ENCODE results near the gene UVRAG.
A peak's percentile ranks its signal among the peaks of the same experiment; 100 is the strongest.
"Not testable (repeated sequence)": the region's sequence is repeated elsewhere in the genome, so short reads cannot be mapped to it uniquely, and the experiment has no call there.

Gene UVRAG

GRCh38 chr11:75845324-75845723 is 30.3 kb downstream of the UVRAG start:
- DNase-seq (ENCODE audit: low spot score): no peak

DNA sequence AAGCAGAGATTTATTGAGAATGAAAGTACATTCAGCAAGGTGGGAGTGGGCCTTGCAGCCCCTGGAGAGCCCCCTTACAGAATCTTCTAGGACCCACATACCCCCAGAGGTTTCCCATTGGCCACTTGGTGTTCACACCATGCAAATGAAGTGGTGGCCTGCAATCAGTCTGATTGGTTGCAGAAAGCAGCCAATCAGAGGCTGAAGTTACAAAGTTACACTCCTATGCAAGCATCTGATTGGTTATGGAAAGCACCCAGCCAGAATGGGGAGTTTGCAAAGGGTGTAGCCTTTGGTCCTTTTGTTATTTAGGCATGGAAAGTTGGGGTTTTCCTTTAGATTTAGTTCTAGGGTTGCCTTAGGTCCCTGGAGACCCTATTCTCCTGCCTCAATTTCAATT is 34.9 kb downstream of the UVRAG start:
- no peak for DNase-seq (ENCODE audit: low spot score)

DNA sequence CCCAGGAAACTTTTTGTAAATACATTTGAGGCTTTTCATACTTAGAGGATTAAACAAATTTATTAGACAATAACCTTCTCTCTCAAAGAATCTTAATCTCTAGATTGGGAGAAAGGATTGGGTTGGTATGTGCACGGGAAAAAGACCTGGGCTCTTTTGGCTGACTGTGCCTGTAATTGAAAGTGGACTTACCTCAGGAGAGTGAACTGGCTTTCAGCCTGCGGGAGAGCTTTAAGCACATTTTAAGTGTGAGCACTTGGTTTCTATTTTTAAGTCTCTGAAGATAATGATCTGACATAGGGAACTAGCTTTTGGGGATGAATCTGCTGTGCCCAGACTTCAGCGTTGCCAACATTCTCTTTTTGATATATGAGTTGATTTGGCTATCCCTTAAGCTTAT is 35.8 kb downstream of the UVRAG start:
- DNase-seq (ENCODE audit: low spot score): no peak

DNA sequence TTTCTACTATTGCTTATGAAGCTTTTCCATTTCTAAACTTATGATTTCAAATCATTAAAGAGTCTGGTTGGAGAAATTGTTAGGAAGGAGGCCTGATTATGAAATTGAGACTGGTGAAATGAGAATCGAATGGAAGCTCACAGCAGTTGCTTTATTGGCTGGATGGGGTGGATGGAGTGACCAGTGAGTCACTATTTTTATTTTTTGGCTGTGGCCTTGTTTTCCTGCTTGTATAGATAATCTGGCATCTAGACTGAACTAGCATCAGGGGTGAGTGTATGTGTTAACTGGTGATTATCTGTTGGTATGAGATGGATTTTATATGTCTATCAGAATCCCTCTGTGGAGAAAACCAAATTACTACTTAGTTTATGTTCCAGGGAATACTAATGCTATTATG is 36.2 kb downstream of the UVRAG start:
- no peak for DNase-seq (ENCODE audit: low spot score)

DNA sequence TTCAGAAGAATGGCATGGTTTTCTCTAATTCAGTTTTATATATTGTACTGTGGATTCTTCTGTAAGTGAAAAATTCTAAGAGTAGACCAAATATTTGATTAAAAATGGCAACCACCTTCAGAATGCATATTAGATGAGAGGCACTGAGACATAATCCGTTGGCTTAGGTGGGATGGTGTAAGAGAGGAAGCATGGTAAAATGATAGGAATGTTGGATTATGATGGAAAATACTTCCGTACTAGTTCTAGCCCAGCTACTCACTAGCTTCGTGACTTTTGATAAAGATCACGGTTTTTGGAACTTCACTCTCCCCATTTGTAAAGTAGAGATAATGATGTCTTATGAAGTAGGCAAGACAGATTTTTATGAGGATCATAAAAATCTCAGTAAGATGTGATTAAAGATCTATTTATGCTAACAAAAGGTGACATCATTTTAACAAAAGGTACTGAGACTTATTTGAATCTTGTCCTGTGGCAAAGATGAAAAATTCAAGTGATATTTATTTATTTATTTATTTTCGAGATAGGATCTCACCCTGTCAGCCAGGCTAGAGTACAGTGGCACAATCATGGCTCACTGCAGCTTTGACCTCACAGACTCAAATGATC is 37.5 kb downstream of the UVRAG start:
- DNase-seq (ENCODE audit: low spot score): no peak

DNA sequence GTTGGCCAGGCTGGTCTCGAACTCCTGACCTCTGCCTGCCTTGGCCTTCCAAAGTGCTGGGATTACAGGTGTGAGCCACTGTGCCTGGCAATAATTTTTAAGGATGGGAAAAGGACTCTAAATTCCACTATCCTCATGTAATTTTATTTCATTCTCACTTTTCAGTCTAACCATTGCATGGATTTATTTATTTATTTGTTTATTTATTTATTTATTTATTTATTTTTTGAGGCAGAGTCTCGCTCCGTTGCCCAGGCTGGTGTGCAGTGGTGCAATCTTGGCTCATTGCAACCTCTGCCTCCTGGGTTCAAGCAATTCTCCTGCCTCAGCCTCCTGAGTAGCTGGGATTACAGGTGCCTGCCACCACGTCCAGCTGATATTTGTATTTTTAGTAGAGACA is 38.6 kb downstream of the UVRAG start:
- DNase-seq (ENCODE audit: low spot score): not testable (repeated sequence)

- DNase-seq (ENCODE audit: low spot score): no peak
Observed at GRCh38 chr11:75853971-75854370, 39.0 kb downstream of the UVRAG start.

DNA sequence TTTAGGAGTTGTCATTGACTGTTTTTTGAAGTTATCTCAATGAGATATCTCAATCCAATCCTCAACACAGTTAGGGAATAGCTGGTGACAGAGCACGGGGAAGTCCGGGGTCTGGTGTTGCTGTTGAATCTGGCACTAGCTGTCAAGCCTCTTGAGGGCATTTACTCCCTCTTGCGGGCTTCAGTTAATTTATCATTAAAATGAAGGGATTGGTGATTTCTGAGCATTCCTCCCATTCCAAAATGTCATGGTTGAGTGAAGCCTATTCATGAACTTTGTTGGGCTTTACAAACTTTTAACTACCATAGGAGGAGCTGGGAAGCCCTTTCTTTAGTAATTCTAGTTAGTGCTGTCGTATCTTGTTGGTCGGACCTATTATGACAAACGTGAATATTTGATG is 40.2 kb downstream of the UVRAG start:
- no peak for DNase-seq (ENCODE audit: low spot score)

DNA sequence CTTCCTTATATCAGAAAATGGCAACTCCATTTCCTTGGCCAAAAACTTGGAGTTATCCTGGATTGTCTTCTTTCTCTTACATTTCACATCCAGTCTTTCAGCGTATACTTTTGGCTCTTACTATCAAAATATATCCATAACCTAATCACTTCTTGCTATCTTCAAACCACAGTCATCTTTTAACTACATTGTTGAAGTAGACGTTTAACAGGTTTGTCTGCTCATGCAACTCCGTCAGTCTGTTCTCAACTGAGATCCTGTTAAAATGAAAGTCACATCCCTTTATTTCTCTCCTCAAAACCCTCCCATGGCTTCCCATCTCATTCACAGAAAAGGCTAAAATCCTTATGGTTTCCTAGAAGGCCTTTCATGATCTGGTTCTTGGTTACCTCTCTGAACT is 41.9 kb downstream of the UVRAG start:
- no peak for DNase-seq (ENCODE audit: low spot score)

GRCh38 chr11:75858042-75858441 is 43.0 kb downstream of the UVRAG start:
- no peak for DNase-seq (ENCODE audit: low spot score)

GRCh38 chr11:75858613-75859012 is 43.6 kb downstream of the UVRAG start:
- no peak for DNase-seq (ENCODE audit: low spot score)

DNA sequence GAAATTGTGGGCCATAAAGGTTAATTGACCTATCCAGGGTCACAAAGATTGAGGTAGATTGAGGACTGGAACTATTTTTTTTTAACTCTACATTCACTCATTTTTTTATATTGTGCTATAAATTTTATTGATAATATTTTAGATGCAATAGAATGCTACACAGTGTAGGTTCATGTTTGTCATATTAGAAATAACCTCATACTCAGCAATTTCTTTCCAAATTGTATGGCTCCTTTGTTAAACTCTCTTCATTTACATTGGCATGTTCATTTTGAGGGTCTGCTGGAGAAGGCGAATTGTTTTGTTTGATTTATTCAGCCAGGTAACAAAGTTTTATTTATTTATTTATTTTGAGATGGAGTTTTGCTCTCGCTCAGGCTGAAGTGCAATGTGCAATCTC is 44.6 kb downstream of the UVRAG start:
- no peak for DNase-seq (ENCODE audit: low spot score)

DNA sequence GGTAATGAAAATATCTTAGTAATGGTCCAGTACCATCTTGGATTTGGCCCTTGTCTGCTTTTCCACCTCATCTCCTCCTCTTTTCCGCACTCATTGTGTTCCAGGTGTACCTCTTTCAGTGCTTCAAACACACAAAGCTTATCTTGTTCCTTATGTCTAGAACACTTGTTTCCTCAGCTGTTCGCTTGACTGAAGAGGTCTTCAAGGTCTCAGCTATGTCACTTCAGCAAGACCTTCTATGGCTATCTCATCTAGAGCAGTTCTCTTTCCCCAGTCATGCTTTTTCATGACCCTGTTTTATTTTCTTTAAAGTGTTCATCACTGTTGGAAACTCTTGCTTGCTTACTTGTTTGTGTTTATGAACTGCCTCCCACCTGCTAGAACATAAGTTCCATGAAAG is 47.4 kb downstream of the UVRAG start:
- no peak for DNase-seq (ENCODE audit: low spot score)

GRCh38 chr11:75867778-75868374 is 52.9 kb downstream of the UVRAG start:
- DNase-seq (ENCODE audit: low spot score): peak; percentile 43

DNA sequence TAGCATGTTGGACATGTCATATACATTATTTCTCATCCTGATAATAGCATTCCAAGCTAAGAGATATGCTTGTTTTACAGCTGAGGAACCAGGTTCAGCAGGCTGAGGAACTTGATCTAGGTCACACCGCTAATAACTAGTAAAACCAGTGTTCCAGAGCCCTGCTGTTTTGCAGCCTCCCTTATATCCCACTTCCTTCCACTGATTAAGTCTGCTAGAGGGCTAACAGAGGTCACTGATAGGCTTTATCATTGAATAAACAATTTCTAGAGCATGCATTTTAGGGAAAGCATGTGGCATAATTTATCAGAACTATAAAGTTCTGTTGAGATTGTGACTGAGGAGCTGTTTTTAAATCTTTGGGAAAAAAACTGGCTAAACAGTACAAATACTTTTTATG is 54.0 kb downstream of the UVRAG start:
- no peak for DNase-seq (ENCODE audit: low spot score)

DNA sequence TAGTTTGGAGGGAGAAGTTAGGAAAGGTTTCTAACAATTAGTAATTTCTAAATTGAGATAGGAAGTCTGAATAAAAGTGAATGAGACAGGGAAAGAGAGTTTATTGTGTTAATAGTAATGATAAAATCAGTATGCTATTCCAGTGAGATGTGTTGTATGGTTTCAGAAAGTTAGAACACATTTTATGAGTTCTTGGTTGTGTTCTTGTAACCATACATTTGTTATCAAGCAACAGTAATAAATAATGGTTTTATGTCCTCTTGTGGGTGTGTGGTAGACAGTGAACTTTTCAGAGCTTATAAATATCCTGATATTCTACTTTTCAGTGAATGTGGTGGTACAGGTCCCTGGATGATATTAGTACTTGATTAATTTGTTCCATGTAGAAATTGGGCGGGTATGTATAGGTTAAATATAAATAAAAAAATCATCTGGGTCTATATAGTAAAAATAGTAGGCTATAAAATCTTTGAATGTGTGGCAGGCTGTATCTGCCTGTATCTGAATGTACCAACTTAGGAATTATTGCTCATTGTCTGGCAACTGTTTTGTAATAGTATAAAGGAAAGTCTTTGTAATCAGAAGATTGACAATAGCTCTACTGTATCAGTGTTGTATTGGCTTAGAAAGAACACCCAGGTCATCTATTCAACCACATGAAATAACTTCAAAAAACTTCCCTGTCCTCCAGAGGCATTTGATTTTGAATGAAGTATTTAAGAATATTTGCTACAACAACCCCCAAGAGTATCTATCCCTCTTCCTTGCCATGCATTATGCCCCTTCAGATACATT is 54.8 kb downstream of the UVRAG start:
- no peak for DNase-seq (ENCODE audit: low spot score)

- DNase-seq (ENCODE audit: low spot score): no peak
Observed at GRCh38 chr11:75872887-75873416, 57.9 kb downstream of the UVRAG start.

- DNase-seq (ENCODE audit: low spot score): no peak
Observed at GRCh38 chr11:75873417-75874221, 58.6 kb downstream of the UVRAG start.

DNA sequence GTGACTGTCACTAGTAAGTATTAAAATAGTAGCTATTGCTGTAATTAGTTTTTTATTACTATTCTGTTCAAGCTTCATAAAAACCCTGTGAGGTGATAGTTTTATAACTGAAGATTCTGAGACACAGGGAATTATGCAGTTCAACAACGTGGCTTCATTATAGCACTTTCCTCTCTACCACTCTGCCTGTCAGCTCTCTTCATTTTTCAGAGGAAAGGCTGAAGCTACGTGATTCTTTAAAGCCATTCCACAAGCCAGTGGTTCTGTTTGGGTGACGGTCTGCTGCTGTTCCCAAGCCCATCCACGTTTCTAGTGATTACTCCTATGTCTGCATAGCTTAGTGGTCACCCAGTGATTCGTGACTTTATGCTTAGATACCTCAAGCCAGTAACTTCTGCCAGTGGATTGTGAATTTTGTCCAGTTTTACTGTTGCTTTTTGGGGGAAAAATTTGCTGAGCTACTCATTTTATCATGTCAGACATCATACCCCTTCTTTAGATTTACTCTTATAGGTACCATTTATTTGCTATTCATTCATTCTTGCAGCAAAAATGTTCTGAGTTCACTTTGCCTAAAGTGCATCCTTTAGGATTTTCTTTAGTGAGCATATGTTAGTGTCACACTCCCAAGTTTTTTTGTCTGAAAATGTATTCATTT is 59.8 kb downstream of the UVRAG start:
- no peak for DNase-seq (ENCODE audit: low spot score)

DNA sequence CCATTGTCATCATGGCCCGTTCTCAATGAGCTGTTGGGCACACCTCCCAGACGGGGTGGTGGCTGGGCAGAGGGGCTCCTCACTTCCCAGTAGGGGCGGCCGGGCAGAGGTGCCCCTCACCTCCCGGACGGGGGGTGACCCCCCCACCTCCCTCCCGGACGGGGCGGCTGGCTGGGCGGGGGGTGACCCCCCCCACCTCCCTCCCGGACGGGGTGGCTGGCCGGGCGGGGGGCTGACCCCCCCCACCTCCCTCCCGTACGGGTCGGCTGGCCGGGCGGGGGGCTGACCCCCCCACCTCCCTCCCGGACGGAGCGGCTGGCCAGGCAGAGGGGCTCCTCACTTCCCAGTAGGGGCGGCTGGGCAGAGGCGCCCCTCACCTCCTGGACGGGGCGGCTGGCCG is 62.3 kb downstream of the UVRAG start:
- not testable (repeated sequence) for DNase-seq (ENCODE audit: low spot score)

DNA sequence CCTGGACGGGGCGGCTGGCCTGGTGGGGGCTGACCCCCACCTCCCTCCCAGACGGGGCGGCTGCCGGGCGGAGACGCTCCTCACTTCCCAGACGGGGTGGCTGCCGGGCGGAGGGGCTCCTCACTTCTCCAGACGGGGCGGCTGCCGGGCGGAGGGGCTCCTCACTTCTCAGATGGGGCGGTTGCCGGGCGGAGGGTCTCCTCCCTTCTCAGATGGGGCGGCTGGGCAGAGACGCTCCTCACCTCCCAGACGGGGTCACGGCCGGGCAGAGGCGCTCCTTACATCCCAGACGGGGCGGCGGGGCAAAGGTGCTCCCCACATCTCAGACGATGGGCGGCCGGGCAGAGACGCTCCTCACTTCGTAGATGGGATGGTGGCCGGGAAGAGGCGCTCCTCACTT is 62.9 kb downstream of the UVRAG start:
- DNase-seq (ENCODE audit: low spot score): not testable (repeated sequence)

DNA sequence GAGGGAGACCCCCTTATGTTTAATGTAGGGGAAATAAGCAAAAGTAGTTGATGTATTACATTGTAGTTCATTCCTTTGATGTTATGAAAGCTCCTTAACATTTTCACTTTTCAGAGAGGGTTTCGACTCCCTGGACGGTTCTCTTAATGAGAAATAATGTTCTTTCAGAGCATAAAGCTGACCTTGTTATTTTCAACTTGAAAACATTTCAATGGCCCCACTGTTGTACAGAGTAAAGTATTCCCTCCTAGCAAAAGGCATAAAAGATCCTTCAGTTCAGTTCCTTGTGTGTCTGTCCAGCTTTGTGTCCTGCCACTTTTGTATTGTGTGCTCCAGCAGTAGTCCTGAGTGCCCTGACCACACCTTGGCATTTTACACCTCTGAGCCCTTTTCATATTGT is 63.9 kb downstream of the UVRAG start:
- DNase-seq (ENCODE audit: low spot score): no peak

Measured in HuH-7 (cell line).